Left ventricle myocardium inferior (tissue), 1 donor: ENCODE results near the gene WDR77. TPM values are rescaled to one million over a fixed set of nuclear protein-coding genes. Genes with fewer than 3 reads are reported as not detected.

ENCODE experiments used
- DNase-seq: peaks from one replicate; pipeline ENCODE4 v3.0.0-alpha.2; 2020
- H3K27ac ChIP-seq: fragments of 200-600 bp; replicated peaks from 2 replicates; pipeline ENCODE4 v1.8.0; 2021
- H3K27me3 ChIP-seq: fragments of 200-600 bp; 2 replicates; pipeline ENCODE4 v1.8.0; 2021; ENCODE audit warnings: low read depth
- H3K36me3 ChIP-seq: fragments of 200-600 bp; 2 replicates; pipeline ENCODE4 v1.8.0; 2021
- H3K4me1 ChIP-seq: fragments of 200-600 bp; 2 replicates; pipeline ENCODE4 v1.8.0; 2021
- H3K4me3 ChIP-seq: fragments of 200-600 bp; 2 replicates; pipeline ENCODE4 v1.8.0; 2021; ENCODE audit warnings: mild to moderate bottlenecking, moderate library complexity
- H3K9me3 ChIP-seq: fragments of 200-600 bp; replicated peaks from 2 replicates; pipeline ENCODE4 v1.8.0; 2021
- CTCF ChIP-seq: fragments of 200-600 bp; IDR thresholded peaks from 2 replicates; pipeline ENCODE4 v1.8.0; 2021; ENCODE audit warnings: antibody characterized with exemption, mild to moderate bottlenecking, borderline replicate concordance
- intact Hi-C: fragments of 100-400 bp; cut with micrococcal nuclease; formaldehyde crosslinking; loops from one replicate; pipeline ENCODE4 v1.11.0; 2022
- total RNA-seq: library from RNA; stranded (reverse); fragmentation: NEBNext Ultra II Directional; extraction: Animal tissue kit (Norgen Biotek cat#: 25700); gene quantifications from one replicate; pipeline ENCODE4 v1.2.1, GENCODE V29; 2021
- donor health status: DM: no; HTN: yes; CAD: no; lungs with severe emphysema.

WDR77 gene
- total RNA-seq, 1 donor from 2014 or later, result 30.7 TPM

GRCh38 chr1:111442457-111442856 is 6.6 kb downstream of the WDR77 start:
- no peaks in the 10 kb centered on the region for H3K27me3 ChIP-seq
- no peak for DNase-seq
- no peak for TF ChIP-seq CTCF
- H3K36me3 ChIP-seq, result peaks cover 95% of the 10 kb centered on the region
- no peak overlapping the region for H3K27ac ChIP-seq
- H3K9me3 ChIP-seq, result no peaks in the 10 kb centered on the region
- intact Hi-C loops, result no loop called here
- H3K4me3 ChIP-seq, result no peak overlapping the region
- H3K4me1 ChIP-seq, result peaks cover 7% of the 10 kb centered on the region

- H3K4me3 ChIP-seq, result no peak overlapping the region
- DNase-seq, result no peak
- peak; percentile 44 for TF ChIP-seq CTCF
- H3K27me3 ChIP-seq, result no peaks in the 10 kb centered on the region
- intact Hi-C loops, result no loop called here
- H3K27ac ChIP-seq, result no peak overlapping the region
- peaks cover 92% of the 10 kb centered on the region for H3K36me3 ChIP-seq
- no peaks in the 10 kb centered on the region for H3K9me3 ChIP-seq
- no peaks in the 10 kb centered on the region for H3K4me1 ChIP-seq
These were observed 7.4 kb downstream of the WDR77 start for GRCh38 chr1:111441573-111442192.

GRCh38 chr1:111439461-111440351 is 9.3 kb downstream of the WDR77 start:
- Histone ChIP-seq H3K9me3 (no peaks in the 10 kb centered on the region), H3K27ac (no peak overlapping the region), H3K4me3 (no peak overlapping the region), H3K36me3 (peaks cover 73% of the 10 kb centered on the region), H3K4me1 (no peaks in the 10 kb centered on the region), H3K27me3 (no peaks in the 10 kb centered on the region)
- TF ChIP-seq CTCF, result no peak
- no peak for DNase-seq
- intact Hi-C loops, result no loop called here

- no peak overlapping the region for H3K4me3 ChIP-seq
These were observed 12.3 kb downstream of the WDR77 start for GRCh38 chr1:111436726-111437125.

GRCh38 chr1:111424281-111424680 is 24.8 kb downstream of the WDR77 start:
- Histone ChIP-seq H3K4me1 (no peaks in the 10 kb centered on the region), H3K27ac (no peak overlapping the region), H3K36me3 (peaks cover 9% of the 10 kb centered on the region), H3K4me3 (no peak overlapping the region), H3K9me3 (no peaks in the 10 kb centered on the region), H3K27me3 (no peaks in the 10 kb centered on the region)
- intact Hi-C loops, result no loop called here
- DNase-seq, result no peak
- TF ChIP-seq CTCF, result no peak

More at GRCh38 chr1:111436726-111437125, 12.3 kb downstream of the WDR77 start:
- no peak for DNase-seq
- intact Hi-C loops, result no loop called here
- no peaks in the 10 kb centered on the region for H3K4me1 ChIP-seq
- no peaks in the 10 kb centered on the region for H3K27me3 ChIP-seq
- no peaks in the 10 kb centered on the region for H3K9me3 ChIP-seq
- no peak for TF ChIP-seq CTCF
- no peak overlapping the region for H3K27ac ChIP-seq
- H3K36me3 ChIP-seq, result peaks cover 45% of the 10 kb centered on the region
